Fibroblast of the aortic adventitia (primary cell): ENCODE data around the gene ISL2. TPM values are rescaled to one million over a fixed set of nuclear protein-coding genes. Genes with fewer than 3 reads are reported as not detected.
A peak's percentile ranks its signal among the peaks of the same experiment; 100 is the strongest.

ENCODE experiments used
- DNase-seq: peaks from one replicate; pipeline ENCODE4 v3.0.0-alpha.2; 2010; ENCODE audit warnings: low read depth
- H3K4me3 ChIP-seq: 2 replicates; pipeline ENCODE4 v1.5.1; 2011; ENCODE audit warnings: low read depth, mild to moderate bottlenecking, control low read depth, low read length, moderate library complexity
- total RNA-seq: library from RNA; depleted of rRNA; stranded (reverse); fragments of >200 nt; gene quantifications from 2 replicates; pipeline ENCODE4 v1.2.3, GENCODE V29; 2012; ENCODE audit warnings: low replicate concordance
- TF ChIP-seq, protein P1 (sequence below): IDR thresholded peaks from 2 replicates; pipeline ENCODE4 v1.5.1; 2011; ENCODE audit warnings: mild to moderate bottlenecking, low read length, control low read depth, inconsistent platforms; ENCODE audit not compliant: insufficient read depth

ISL2 gene
- total RNA-seq, 1 donor, result 0.45 TPM

DNA sequence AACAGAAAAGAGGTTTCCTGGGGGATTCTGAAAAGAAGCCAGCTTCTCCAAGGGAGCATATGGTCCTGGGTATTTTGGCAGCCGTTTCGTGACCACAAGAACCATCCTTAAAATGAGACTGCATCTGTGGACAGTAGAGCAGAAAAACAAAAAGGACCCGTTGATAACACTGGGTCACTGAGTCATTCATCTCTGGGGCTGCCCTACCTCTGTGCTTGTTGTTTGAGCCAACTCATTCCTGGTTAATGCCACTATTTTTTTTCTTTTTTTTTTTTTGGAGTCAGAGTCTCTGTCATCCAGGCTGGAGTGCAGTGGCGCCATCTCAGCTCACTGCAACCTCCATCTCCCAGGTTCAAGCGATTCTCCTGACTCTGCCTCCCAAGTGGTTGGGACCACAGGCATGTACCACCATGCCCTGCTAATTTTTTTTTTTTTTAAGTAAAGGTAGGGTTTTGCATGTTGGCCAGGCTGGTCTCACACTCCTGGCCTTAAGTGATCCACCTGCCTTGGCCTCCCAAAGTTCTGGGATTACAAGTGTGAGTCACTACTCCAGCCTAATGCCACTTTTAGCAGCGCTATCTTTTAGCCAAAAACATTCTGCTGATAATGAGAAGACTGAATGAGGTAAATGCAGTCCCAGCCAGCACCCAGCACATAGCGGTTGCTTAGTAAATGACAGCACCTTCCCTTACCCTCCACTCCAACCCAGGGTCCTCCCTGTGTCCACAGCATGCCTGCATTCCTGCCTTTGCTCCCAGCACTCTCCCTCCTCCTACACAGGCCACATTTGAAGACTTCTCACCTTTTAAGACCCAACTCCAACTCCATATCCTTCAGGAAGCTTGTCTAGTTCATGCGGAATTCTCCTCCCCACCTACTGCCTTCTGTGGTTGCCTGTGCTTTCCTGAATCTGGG lies 9.1 kb upstream of the ISL2 start:
- TF ChIP-seq, protein P1, sequence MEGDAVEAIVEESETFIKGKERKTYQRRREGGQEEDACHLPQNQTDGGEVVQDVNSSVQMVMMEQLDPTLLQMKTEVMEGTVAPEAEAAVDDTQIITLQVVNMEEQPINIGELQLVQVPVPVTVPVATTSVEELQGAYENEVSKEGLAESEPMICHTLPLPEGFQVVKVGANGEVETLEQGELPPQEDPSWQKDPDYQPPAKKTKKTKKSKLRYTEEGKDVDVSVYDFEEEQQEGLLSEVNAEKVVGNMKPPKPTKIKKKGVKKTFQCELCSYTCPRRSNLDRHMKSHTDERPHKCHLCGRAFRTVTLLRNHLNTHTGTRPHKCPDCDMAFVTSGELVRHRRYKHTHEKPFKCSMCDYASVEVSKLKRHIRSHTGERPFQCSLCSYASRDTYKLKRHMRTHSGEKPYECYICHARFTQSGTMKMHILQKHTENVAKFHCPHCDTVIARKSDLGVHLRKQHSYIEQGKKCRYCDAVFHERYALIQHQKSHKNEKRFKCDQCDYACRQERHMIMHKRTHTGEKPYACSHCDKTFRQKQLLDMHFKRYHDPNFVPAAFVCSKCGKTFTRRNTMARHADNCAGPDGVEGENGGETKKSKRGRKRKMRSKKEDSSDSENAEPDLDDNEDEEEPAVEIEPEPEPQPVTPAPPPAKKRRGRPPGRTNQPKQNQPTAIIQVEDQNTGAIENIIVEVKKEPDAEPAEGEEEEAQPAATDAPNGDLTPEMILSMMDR, result no peak
- no peak overlapping the region for H3K4me3 ChIP-seq
- DNase-seq, result peak; percentile 28

DNA sequence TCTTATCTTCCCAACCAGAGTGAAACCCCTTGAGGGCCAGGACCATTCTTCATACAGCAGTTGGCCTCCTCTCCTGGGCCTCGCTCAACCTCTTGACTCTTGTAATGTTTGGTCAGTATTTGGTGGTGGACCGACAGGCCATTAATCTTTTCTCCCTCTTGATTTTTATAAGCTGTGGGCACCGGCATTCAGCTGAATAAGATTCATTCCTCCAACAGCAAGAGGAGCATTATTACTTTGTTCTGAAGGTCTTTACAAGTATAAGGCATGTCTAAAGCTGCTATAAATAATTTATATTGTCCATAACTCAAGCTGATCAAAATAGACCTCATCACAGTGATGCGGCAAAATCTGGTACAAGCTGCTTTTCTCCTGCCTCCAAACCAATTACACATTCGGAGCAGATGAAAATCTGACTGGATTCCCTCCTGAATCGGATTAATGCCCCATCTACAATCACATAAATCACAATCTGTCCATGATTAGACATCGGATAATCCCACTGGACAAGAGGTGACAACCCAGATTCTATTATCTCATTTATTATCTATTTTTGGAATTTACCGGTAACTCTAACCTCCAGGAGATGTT lies 8.4 kb upstream of the ISL2 start:
- no peak for DNase-seq
- TF ChIP-seq, protein P1, result no peak
- H3K4me3 ChIP-seq, result no peak overlapping the region

DNA sequence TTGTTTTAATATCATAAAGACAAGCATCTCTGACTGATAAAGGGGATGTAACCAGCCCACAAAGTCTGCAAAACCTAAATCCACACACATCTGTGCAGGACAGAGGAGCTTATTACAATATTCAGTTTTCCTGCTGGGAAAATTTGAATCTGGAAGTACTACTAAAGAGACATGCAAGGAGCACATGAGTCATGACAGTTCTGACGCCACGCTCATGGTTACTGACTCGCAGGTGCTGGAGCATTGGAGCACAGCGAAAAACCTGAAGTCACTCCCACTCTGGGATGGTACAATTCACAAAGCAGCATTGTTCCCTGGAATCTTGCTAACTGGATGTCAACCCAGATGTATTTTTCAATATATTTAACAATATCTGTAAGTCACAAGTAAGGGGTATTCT lies 7.6 kb upstream of the ISL2 start:
- peak; percentile 31 for DNase-seq
- H3K4me3 ChIP-seq, result no peak overlapping the region
- TF ChIP-seq, protein P1, result no peak

DNA sequence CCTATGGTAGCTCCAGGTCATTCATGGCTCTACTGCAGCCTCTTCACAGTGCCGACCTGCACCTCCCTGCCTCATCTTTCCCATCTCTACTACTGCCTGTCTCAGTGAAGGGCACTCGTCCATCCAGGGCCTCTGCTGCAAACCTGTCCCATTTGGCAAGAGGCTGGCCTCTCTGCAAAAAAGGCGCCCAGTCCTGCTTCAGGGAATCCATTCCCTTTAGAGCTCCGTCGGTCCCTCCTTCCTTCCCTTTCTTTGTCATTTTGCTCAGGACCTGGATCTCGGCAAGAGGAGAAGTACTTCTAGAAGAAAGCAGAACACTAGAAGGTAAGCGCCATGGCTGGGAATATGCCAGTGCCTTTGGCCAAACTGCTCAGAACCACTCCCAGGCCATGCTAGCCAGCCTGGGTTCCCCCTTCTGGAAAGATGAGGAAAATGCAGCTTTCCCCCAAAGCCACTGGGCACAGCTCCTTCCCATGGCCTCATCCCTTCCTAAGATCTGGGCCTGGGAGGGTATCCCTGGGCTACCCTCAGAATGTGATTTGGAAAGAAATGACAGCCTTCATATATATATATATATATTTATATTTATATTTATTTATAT lies 6.4 kb upstream of the ISL2 start:
- H3K4me3 ChIP-seq, result no peak overlapping the region
- TF ChIP-seq, protein P1, result peak; percentile 83
- DNase-seq, result peak; percentile 73

DNA sequence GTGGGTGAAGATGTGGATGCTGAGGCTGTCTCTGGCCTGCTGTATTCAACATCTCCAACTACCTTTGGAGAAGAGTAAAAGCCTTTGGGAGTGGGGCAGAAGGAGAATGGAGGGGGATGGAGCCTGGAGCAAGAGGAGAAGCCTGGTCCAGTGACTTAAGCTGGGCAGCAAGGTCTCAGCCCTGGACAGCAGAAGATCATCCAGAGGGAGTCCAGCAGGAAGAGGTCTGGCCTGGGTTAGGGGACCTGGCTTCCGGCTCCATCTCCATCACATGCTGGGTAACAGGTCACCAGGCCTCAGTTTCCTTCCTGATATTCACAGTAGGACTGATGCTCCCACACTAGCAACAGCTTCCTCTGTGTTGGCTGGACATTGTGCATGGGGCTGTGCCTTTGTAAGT lies 3.8 kb upstream of the ISL2 start:
- TF ChIP-seq, protein P1, result no peak
- no peak for DNase-seq
- no peak overlapping the region for H3K4me3 ChIP-seq

DNA sequence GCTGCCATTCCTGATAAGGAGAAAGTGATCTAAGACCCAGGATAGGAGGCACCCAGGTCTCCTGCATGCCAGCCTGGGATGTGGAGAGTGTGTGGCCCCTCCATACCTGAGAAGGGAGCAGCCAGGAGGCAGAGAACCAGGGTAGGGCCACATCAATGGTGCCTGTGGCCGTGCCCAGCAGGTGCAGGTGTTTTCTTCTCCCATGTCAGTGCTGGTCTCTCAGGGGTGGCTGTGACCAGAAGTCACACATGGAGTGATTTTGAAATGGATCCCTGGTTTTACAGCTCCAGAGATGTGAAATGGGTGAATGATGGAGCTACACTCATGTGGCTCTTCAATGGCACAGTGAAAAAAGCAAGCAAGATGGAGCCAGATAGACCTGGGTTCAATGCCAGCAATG lies 3.3 kb upstream of the ISL2 start:
- TF ChIP-seq, protein P1, result no peak
- DNase-seq, result no peak
- H3K4me3 ChIP-seq, result no peak overlapping the region
